NCI-H2227 treated with DMSO at 0.1 percent for 48 hours (cell line): Measurements from ENCODE around the gene ESPNL.

Experiments
- DNase-seq: peaks from one replicate; lab custom pipeline; 2025; lab: John Stamatoyannopoulos, UW

ESPNL gene

GRCh38 chr2:238098901-238099713 lies 1.0 kb upstream of the ESPNL start:
- no peak for DNase-seq

GRCh38 chr2:238099714-238100048 lies 459 bp upstream of the ESPNL start:
- DNase-seq, result no peak

- no peak for DNase-seq
Observed at GRCh38 chr2:238100821-238101771, 956 bp downstream of the ESPNL start.

- DNase-seq, result no peak
Observed at GRCh38 chr2:238101891-238102841, 2.0 kb downstream of the ESPNL start.

- DNase-seq, result no peak
Observed at GRCh38 chr2:238102865-238103264, 2.7 kb downstream of the ESPNL start.

GRCh38 chr2:238103465-238104225 lies 3.5 kb downstream of the ESPNL start:
- DNase-seq, result no peak

- DNase-seq, result no peak
Observed at GRCh38 chr2:238104226-238104690, 4.1 kb downstream of the ESPNL start.

GRCh38 chr2:238104691-238105371 lies 4.7 kb downstream of the ESPNL start:
- DNase-seq, result no peak

GRCh38 chr2:238105506-238106338 lies 5.6 kb downstream of the ESPNL start:
- DNase-seq, result no peak

- no peak for DNase-seq
Observed at GRCh38 chr2:238106339-238106697, 6.2 kb downstream of the ESPNL start.

- DNase-seq, result no peak
Observed at GRCh38 chr2:238106698-238107524, 6.8 kb downstream of the ESPNL start.

GRCh38 chr2:238107525-238108422 lies 7.6 kb downstream of the ESPNL start:
- DNase-seq, result no peak

GRCh38 chr2:238108423-238109183 lies 8.5 kb downstream of the ESPNL start:
- no peak for DNase-seq

- DNase-seq, result no peak
Observed at GRCh38 chr2:238113611-238114010, 13.5 kb downstream of the ESPNL start.

GRCh38 chr2:238114331-238114841 lies 14.2 kb downstream of the ESPNL start:
- no peak for DNase-seq

GRCh38 chr2:238114851-238115660 lies 14.9 kb downstream of the ESPNL start:
- no peak for DNase-seq
